ENCODE data around the gene SMAD4. TPM values are rescaled to one million over a fixed set of nuclear protein-coding genes. Genes with fewer than 3 reads are reported as not detected.

Gene SMAD4
- total RNA-seq, 2 experiments from 2014 or later: 57.2 to 59.5 TPM

DNA sequence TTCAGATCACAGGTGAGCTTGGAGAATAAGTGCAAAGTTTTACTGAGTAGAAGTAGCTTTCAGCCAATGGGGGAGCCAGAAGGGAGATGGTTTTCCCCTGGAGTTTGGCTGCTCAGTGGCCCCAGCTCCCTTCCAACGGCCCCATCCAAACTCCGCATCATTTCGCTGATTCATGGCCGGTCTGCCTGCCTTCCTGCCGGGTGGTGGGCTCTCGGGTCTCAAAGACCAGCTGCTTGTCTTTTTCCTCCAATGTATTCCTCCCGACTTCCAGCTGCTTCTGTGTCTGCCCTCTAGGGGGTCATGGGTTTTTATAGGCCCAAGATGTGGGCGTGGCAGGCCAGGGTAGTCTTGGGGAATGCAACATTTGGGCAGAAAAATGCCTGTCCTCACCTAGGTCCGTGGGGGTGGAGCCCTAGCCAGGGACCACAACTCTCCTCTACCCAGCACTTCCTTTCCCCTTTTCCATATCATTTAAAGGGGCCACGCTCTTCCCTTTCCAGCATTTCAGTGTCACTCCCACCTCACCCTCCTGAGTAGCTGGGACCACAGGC lies 94.0 kb downstream of the SMAD4 start:
- H3K9me3 Mint-ChIP-seq: no peaks in the 10 kb centered on the region
- no peak overlapping the region for H3K4me3 Mint-ChIP-seq
- H3K4me1 Mint-ChIP-seq: peaks cover 7% of the 10 kb centered on the region
- H3K36me3 Mint-ChIP-seq: no peaks in the 10 kb centered on the region
- no peak overlapping the region for H3K27ac Mint-ChIP-seq
- no peaks in the 10 kb centered on the region for H3K27me3 Mint-ChIP-seq
- DNase-seq: no peak

DNA sequence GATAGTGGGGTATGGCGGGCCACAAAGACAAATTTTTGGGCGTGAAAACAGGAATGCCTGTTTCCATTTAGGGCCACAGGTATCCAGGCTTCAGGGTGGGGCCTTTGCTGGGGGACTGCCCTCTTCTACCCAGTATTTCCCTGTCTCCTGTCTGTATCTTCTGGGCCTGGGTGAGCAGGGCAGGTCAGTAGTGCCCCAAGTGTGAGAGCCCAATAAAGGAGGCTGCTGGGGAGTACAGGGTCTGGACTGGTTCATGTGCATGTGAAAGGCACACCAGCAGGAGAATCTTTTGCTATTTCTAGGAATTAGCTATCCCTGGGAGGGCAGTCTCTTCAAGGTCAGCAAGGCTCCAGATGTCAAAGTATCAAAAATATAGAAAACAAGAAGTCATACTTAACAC lies 96.0 kb downstream of the SMAD4 start:
- H3K27ac Mint-ChIP-seq: no peak overlapping the region
- no peaks in the 10 kb centered on the region for H3K27me3 Mint-ChIP-seq
- no peak for DNase-seq
- H3K9me3 Mint-ChIP-seq: no peaks in the 10 kb centered on the region
- H3K4me1 Mint-ChIP-seq: peaks cover 7% of the 10 kb centered on the region
- no peak overlapping the region for H3K4me3 Mint-ChIP-seq
- no peaks in the 10 kb centered on the region for H3K36me3 Mint-ChIP-seq

DNA sequence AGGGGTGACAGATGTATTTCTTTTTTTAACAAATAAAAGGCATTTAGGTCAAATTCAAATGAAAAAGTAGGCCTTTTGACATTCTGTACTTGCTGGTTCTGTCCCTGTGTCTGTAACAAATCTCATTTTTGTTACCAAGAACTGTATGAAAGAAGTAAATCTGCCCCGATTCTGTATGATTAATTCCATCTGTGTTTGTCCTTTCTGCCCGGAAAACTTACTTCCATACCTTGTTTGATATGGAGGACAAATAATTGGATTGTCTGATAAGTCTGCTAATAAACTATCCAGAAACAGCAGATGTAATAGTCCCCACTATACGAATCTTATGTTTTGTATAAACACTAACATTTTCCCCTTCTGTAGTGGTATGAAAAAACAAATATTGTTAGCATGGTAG lies 97.7 kb downstream of the SMAD4 start:
- peaks cover 7% of the 10 kb centered on the region for H3K4me1 Mint-ChIP-seq
- no peak for DNase-seq
- H3K27me3 Mint-ChIP-seq: no peaks in the 10 kb centered on the region
- no peak overlapping the region for H3K4me3 Mint-ChIP-seq
- no peaks in the 10 kb centered on the region for H3K36me3 Mint-ChIP-seq
- H3K27ac Mint-ChIP-seq: no peak overlapping the region
- no peaks in the 10 kb centered on the region for H3K9me3 Mint-ChIP-seq

DNA sequence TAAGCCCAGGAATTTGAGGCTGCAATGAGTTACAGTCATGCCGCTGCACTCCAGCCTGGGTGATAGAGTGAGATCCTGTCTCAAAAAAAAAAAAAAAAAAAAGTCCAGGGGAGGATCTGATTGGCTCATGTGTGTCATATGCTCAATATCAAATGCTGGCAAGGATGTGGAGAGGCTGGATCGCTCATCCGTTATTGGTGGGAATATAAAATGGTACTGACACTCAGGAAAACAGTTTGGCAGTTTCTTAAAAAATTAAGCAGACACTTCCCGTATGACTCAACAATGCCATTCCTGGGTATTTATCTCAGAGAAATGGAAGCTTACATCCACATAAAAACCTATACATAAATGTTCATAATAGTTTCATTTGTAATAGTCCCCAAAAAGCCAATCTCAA lies 98.5 kb downstream of the SMAD4 start:
- DNase-seq: no peak
- Mint-ChIP-seq H3K36me3 (no peaks in the 10 kb centered on the region), H3K9me3 (no peaks in the 10 kb centered on the region), H3K4me3 (no peak overlapping the region), H3K27me3 (no peaks in the 10 kb centered on the region), H3K27ac (no peak overlapping the region), H3K4me1 (peaks cover 7% of the 10 kb centered on the region)

DNA sequence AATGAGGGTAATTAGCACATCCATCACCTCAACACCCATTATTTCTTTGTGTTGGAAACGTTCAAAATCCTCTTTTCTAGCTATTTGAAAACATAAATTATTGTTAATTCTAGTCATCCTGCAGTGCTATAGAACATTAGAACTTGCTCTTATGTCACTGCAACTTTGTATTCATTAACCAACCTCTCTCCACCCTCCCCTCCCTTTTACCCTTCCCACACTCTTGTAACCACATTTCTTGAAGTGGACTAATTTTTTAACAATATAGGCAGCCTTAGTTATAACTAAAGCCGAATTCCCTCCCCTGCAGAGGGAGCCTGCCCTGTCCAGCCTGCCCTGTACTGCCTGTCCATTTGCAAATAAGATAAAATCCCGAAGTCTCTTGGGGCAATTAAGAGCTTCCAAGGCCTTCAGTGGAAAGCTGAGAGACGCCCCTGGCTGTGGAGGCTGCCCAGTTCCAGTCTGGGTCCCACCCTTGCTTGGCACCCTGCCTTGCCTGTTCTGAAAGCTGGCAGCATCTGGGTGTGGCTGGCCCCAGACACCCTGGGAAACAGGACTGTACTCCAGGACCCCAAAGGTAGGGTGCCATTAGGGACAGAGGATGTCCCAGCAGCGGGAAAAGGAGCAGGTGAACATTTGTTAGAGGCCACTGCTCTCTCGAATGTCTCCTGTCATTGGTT lies 102.4 kb downstream of the SMAD4 start:
- Mint-ChIP-seq H3K4me1 (peaks cover 12% of the 10 kb centered on the region), H3K4me3 (no peak overlapping the region), H3K36me3 (no peaks in the 10 kb centered on the region), H3K9me3 (no peaks in the 10 kb centered on the region), H3K27me3 (no peaks in the 10 kb centered on the region), H3K27ac (no peak overlapping the region)
- DNase-seq: no peak

DNA sequence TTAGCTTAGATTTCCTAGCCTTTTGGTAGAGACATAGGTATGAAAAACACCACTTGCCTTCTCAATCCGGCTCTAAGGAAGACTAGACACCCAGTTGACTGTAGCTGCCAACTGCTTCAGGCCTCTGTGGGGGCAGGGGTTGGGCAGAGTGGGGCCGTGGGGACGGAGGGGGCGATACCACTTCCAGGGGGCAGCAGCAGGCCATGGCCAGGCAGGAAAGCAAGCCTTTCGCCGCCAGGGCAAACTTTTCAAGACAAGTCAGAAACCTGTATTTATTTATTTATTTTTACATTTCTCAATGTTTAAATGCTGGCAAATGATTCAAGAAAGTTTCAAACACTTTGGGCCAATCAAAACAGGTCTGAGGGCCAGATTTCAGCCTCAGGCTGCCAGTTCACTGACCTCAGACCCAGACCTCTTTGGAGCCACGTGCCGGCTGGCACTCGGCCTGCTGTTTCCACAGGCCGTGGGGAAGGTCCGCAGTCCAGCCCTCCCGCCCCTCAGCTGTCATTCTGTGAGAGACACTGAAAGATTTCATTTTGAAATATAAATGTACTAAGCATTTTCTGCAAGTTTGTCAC lies 103.7 kb downstream of the SMAD4 start:
- Mint-ChIP-seq H3K9me3 (no peaks in the 10 kb centered on the region), H3K27me3 (no peaks in the 10 kb centered on the region), H3K4me3 (no peak overlapping the region), H3K36me3 (no peaks in the 10 kb centered on the region), H3K4me1 (peaks cover 8% of the 10 kb centered on the region), H3K27ac (no peak overlapping the region)
- no peak for DNase-seq

Other genes starting within 250 kb of the SMAD4 start
- gene MRO, start 210.2 kb upstream of the SMAD4 start, total RNA-seq: not detected
- 100 to 1,000 TPM; 153 TPM for gene ME2, start 151.1 kb upstream of the SMAD4 start, total RNA-seq
- gene ELAC1, start 62.2 kb upstream of the SMAD4 start, total RNA-seq: 10 to 100 TPM in 1 of 2 experiments, 1 to 10 TPM in 1; 8.0 to 11.2 TPM
- gene MEX3C, start 167.5 kb downstream of the SMAD4 start, total RNA-seq: 10 to 100 TPM; 66.9 to 68.5 TPM

Measured in activated naive CD8-positive, alpha-beta T cell treated with anti-CD3 and anti-CD28 coated beads for 36 hours (primary cell).